HEK293T (cell line): ENCODE data around the gene SPSB2.

Experiments used
- ELF4 ChIP-seq: fragments of 450-650 bp; IDR thresholded peaks from 2 replicates; pipeline ENCODE4 v1.6.1; 2017; ENCODE audit warnings: antibody characterized with exemption
- FOXA1 ChIP-seq: fragments of 450-650 bp; IDR thresholded peaks from 2 replicates; pipeline ENCODE4 v1.6.1; 2016; ENCODE audit warnings: mild to moderate bottlenecking
- FOXK2 ChIP-seq: fragments of 450-650 bp; IDR thresholded peaks from 2 replicates; pipeline ENCODE4 v1.6.1; 2016; ENCODE audit warnings: mild to moderate bottlenecking
- FOXM1 ChIP-seq: fragments of 450-650 bp; IDR thresholded peaks from 2 replicates; pipeline ENCODE4 v1.6.1; 2017; ENCODE audit warnings: mild to moderate bottlenecking, borderline replicate concordance
- L3MBTL2 ChIP-seq: fragments of 450-650 bp; conservative IDR thresholded peaks from 2 replicates; pipeline ENCODE4 v1.6.1; 2016; ENCODE audit warnings: mild to moderate bottlenecking
- PKNOX1 ChIP-seq: fragments of 450-650 bp; IDR thresholded peaks from 2 replicates; pipeline ENCODE4 v1.6.1; 2016
- SP1 ChIP-seq: fragments of 450-650 bp; IDR thresholded peaks from 2 replicates; pipeline ENCODE4 v1.6.1; 2017
- SUZ12 ChIP-seq: fragments of 450-650 bp; IDR thresholded peaks from 2 replicates; pipeline ENCODE4 v1.6.1; 2016; ENCODE audit warnings: mild to moderate bottlenecking
- TARDBP ChIP-seq: fragments of 450-650 bp; IDR thresholded peaks from 2 replicates; pipeline ENCODE4 v1.6.1; 2016
- ZNF384 ChIP-seq: fragments of 450-650 bp; IDR thresholded peaks from 2 replicates; pipeline ENCODE4 v1.6.1; 2016

GRCh38 chr12:6866920-6867412 lies 6.1 kb downstream of the SPSB2 start:
- no peak for TF ChIP-seq FOXK2
- TF ChIP-seq FOXA1 = no peak
- TF ChIP-seq ELF4 = no peak
- TF ChIP-seq PKNOX1 = no peak
- no peak for TF ChIP-seq FOXM1
- no peak for TF ChIP-seq SP1
- no peak for TF ChIP-seq SUZ12
- TF ChIP-seq ZNF384 = no peak
- no peak for TF ChIP-seq TARDBP
- no peak for TF ChIP-seq L3MBTL2
